GM23338 (cell line): ENCODE results near the gene A1BG. TPM values are rescaled to one million over a fixed set of nuclear protein-coding genes. Genes with fewer than 3 reads are reported as not detected.

Source experiments
- ATAC-seq: fragments of 200-7000 bp; cut with Tn5 transposase; 3 replicates; pipeline ENCODE4 v1.9.1; 2020
- DNase-seq: peaks from one replicate; pipeline ENCODE4 v3.0.0-alpha.2; 2015; ENCODE audit warnings: low spot score
- H2AFZ ChIP-seq: fragments of 200-600 bp; sonication (generic); 2 replicates; pipeline ENCODE4 v1.8.0; 2016; ENCODE audit warnings: antibody characterized with exemption, mild to moderate bottlenecking, moderate library complexity
- H3F3A ChIP-seq: fragments of 200-600 bp; sonication (generic); replicated peaks from 2 replicates; pipeline ENCODE4 v1.8.0; 2017; ENCODE audit warnings: antibody characterized with exemption, mixed run types, low read depth
- H3K27ac ChIP-seq: fragments of 200-600 bp; sonication (generic); 2 replicates; pipeline ENCODE4 v1.6.1; 2016; ENCODE audit warnings: low read depth
- H3K27me3 ChIP-seq: fragments of 200-600 bp; sonication (generic); 2 replicates; pipeline ENCODE4 v1.8.0; 2016; ENCODE audit warnings: mild to moderate bottlenecking, mixed run types, moderate library complexity; ENCODE audit not compliant: insufficient read depth
- H3K36me3 ChIP-seq: fragments of 200-600 bp; sonication (generic); 2 replicates; pipeline ENCODE4 v1.8.0; 2016; ENCODE audit warnings: mild to moderate bottlenecking; ENCODE audit not compliant: insufficient read depth
- H3K4me1 ChIP-seq: fragments of 200-600 bp; sonication (generic); 2 replicates; pipeline ENCODE4 v1.8.0; 2016; ENCODE audit warnings: mild to moderate bottlenecking, moderate library complexity; ENCODE audit not compliant: insufficient read depth
- H3K4me2 ChIP-seq: fragments of 200-600 bp; sonication (generic); 2 replicates; pipeline ENCODE4 v1.7.1; 2017; ENCODE audit warnings: mixed run types
- H3K4me3 ChIP-seq: fragments of 200-600 bp; sonication (generic); 2 replicates; pipeline ENCODE4 v1.6.1; 2016; ENCODE audit warnings: mixed run types
- H3K79me2 ChIP-seq: fragments of 200-600 bp; sonication (generic); replicated peaks from 2 replicates; pipeline ENCODE4 v1.8.0; 2017; ENCODE audit warnings: mild to moderate bottlenecking; ENCODE audit not compliant: insufficient read depth
- H3K9me2 ChIP-seq: fragments of 200-600 bp; sonication (generic); 2 replicates; pipeline ENCODE4 v1.8.0; 2017; ENCODE audit not compliant: insufficient read depth
- H4K20me1 ChIP-seq: fragments of 200-600 bp; sonication (generic); replicated peaks from 2 replicates; pipeline ENCODE4 v1.8.0; 2017; ENCODE audit warnings: mild to moderate bottlenecking; ENCODE audit not compliant: insufficient read depth
- H3K27ac Mint-ChIP-seq: 2 replicates; pipeline ENCODE4 v1.8.0; 2020; ENCODE audit warnings: inconsistent platforms, mild to moderate bottlenecking, moderate library complexity, mixed read lengths
- H3K27me3 Mint-ChIP-seq: 3 replicates; pipeline ENCODE4 v1.8.0; 2022; ENCODE audit warnings: low read depth, mild to moderate bottlenecking, moderate library complexity, mixed read lengths, inconsistent platforms; ENCODE audit not compliant: insufficient read depth, poor library complexity
- H3K36me3 Mint-ChIP-seq: 3 replicates; pipeline ENCODE4 v1.8.0; 2021; ENCODE audit warnings: low read depth, mild to moderate bottlenecking, inconsistent platforms, moderate library complexity, mixed read lengths
- H3K4me1 Mint-ChIP-seq: 3 replicates; pipeline ENCODE4 v1.8.0; 2020; ENCODE audit warnings: mild to moderate bottlenecking, inconsistent platforms, mixed read lengths
- H3K4me3 Mint-ChIP-seq: 3 replicates; pipeline ENCODE4 v1.8.0; 2021; ENCODE audit warnings: moderate library complexity, mild to moderate bottlenecking, inconsistent platforms, mixed read lengths
- H3K9me3 Mint-ChIP-seq: 3 replicates; pipeline ENCODE4 v1.8.0; 2020; ENCODE audit warnings: moderate library complexity, mild to moderate bottlenecking, inconsistent platforms, mixed read lengths
- EZH2phosphoT487 ChIP-seq: fragments of 200-600 bp; sonication (generic); IDR thresholded peaks from one replicate; pipeline ENCODE4 v1.8.1; 2018; ENCODE audit warnings: antibody characterized with exemption; ENCODE audit not compliant: unreplicated experiment
- JUNB ChIP-seq: IDR thresholded peaks from one replicate; pipeline ENCODE4 v1.6.1; 2016; ENCODE audit warnings: antibody characterized with exemption; ENCODE audit not compliant: unreplicated experiment
- NANOG ChIP-seq: IDR thresholded peaks from 2 replicates; pipeline ENCODE4 v1.6.1; 2016; ENCODE audit warnings: antibody characterized with exemption, borderline replicate concordance
- POLR2AphosphoS5 ChIP-seq: IDR thresholded peaks from 2 replicates; pipeline ENCODE4 v1.6.1; 2016; ENCODE audit warnings: antibody characterized with exemption, low read depth
- STAT1 ChIP-seq: IDR thresholded peaks from one replicate; pipeline ENCODE4 v1.6.1; 2016; ENCODE audit warnings: antibody characterized with exemption; ENCODE audit not compliant: unreplicated experiment
- polyA plus RNA-seq: library from polyadenylated mRNA; unstranded; fragments of >200 nt; fragmentation: Nextera tagmentation; extraction: Ambion mirVana; gene quantifications from 2 replicates; pipeline ENCODE4 v1.2.1, GENCODE V29; 2016
- total RNA-seq: library from RNA; depleted of rRNA; stranded (reverse); fragments of >200 nt; shearing (Covaris generic); gene quantifications from 2 replicates; pipeline ENCODE4 v1.2.3, GENCODE V29; 2014
- TF ChIP-seq, protein P1 (sequence below), 2 experiments: fragments of 200-600 bp in 1 of 2; sonication (generic) in 1 of 2; conservative IDR thresholded peaks; 2 replicates each; pipeline versions ENCODE4 v1.5.1 to v1.6.1; 2016 to 2017; ENCODE audit warnings: antibody characterized with exemption in 2 of 2, low read depth in 2 of 2, mild to moderate bottlenecking in 2 of 2, moderate library complexity in 1 of 2
- TF ChIP-seq, protein P2 (sequence below): fragments of 250-450 bp; sonication (Bioruptor Pico); IDR thresholded peaks from 2 replicates; pipeline ENCODE4 v1.5.0; 2020; ENCODE audit warnings: mild to moderate bottlenecking, moderate library complexity
- TF ChIP-seq, protein P3 (sequence below): IDR thresholded peaks from one replicate; pipeline ENCODE4 v1.6.1; 2018; ENCODE audit warnings: antibody characterized with exemption; ENCODE audit not compliant: unreplicated experiment
- TF ChIP-seq, protein P4 (sequence below): IDR thresholded peaks from 2 replicates; pipeline ENCODE4 v1.6.1; 2016; ENCODE audit warnings: antibody characterized with exemption

Gene A1BG
- total and polyA plus RNA-seq, 2 experiments from 2014 or later = 17.7 to 43.5 TPM

DNA sequence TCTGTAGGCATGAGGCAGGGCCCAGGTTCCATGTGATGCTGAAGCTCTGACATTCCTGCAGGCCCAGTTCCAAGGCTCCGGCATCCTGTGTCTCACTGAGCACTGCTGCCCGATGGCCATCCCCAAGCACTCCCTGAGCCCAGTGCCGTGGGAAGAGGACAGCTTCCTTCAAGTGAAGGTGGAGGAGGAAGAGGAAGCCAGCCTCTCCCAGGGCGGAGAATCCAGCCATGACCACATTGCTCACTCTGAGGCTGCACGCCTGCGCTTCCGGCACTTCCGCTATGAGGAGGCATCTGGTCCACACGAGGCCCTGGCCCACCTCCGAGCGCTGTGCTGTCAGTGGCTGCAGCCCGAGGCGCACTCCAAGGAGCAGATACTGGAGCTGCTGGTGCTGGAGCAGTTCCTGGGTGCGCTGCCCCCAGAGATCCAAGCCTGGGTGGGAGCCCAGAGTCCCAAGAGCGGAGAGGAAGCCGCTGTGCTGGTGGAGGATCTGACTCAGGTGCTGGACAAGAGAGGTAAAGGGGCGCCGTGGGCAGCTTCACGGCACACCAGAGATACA lies 18.5 kb downstream of the A1BG start (continued):
- TF ChIP-seq POLR2AphosphoS5 = no peak
- TF ChIP-seq, protein P1, sequence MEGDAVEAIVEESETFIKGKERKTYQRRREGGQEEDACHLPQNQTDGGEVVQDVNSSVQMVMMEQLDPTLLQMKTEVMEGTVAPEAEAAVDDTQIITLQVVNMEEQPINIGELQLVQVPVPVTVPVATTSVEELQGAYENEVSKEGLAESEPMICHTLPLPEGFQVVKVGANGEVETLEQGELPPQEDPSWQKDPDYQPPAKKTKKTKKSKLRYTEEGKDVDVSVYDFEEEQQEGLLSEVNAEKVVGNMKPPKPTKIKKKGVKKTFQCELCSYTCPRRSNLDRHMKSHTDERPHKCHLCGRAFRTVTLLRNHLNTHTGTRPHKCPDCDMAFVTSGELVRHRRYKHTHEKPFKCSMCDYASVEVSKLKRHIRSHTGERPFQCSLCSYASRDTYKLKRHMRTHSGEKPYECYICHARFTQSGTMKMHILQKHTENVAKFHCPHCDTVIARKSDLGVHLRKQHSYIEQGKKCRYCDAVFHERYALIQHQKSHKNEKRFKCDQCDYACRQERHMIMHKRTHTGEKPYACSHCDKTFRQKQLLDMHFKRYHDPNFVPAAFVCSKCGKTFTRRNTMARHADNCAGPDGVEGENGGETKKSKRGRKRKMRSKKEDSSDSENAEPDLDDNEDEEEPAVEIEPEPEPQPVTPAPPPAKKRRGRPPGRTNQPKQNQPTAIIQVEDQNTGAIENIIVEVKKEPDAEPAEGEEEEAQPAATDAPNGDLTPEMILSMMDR (conservative IDR thresholded peaks at IDR 0.05; ENCODE audit: low read depth in 2 of 2) = no peak

DNA sequence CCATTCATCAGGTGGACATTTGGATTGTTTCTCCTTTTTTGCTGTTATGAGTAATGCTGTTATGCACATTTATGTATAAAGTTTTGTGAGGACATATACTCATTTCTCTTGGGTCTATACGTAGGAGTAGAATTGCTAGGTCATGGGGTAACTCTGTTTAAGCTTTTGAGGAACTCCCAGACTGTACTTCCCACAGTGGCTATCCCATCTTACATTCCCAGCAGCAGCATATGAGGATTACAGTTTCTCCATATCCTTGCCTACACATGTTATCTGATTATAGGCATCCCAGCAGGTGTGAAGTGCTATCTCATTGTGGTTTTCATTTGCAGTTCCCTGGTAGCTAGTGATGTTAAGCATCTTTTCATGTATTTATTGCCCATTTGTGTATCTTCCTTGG lies 20.6 kb downstream of the A1BG start:
- no peaks in the 10 kb centered on the region for H3K27me3 ChIP-seq
- H3K4me1 Mint-ChIP-seq = peaks cover 2% of the 10 kb centered on the region; the same call in 1 of the 3 replicates
- H3K79me2 ChIP-seq = no peaks in the 10 kb centered on the region
- ATAC-seq (no peak), DNase-seq (no peak)
- H3K4me1 ChIP-seq = peaks cover 3% of the 10 kb centered on the region; the same call in 1 of the 2 replicates
- H3K9me2 ChIP-seq = no peaks in the 10 kb centered on the region
- H3K36me3 ChIP-seq = no peaks in the 10 kb centered on the region
- H3K27me3 Mint-ChIP-seq = no peaks in the 10 kb centered on the region
- no peaks in the 10 kb centered on the region; the same call in 2 of the 3 replicates for H3K9me3 Mint-ChIP-seq
- H3K4me2 ChIP-seq = no peak overlapping the region
- H3K27ac ChIP-seq = no peak overlapping the region
- H3K36me3 Mint-ChIP-seq = peaks cover 8% of the 10 kb centered on the region
- no peak overlapping the region; the same call in 2 of the 3 replicates for H3K4me3 Mint-ChIP-seq
- H3F3A ChIP-seq = 0 out of 2 replicates have a peak, but pooled peaks cover 9% of the 10 kb centered on the region
- H4K20me1 ChIP-seq = peaks cover 7% of the 10 kb centered on the region; the same call in 1 of the 2 replicates
- no peak overlapping the region for H3K4me3 ChIP-seq
- H3K27ac Mint-ChIP-seq = no peak overlapping the region
- H2AFZ ChIP-seq = no peak overlapping the region
- TF ChIP-seq, protein P2, sequence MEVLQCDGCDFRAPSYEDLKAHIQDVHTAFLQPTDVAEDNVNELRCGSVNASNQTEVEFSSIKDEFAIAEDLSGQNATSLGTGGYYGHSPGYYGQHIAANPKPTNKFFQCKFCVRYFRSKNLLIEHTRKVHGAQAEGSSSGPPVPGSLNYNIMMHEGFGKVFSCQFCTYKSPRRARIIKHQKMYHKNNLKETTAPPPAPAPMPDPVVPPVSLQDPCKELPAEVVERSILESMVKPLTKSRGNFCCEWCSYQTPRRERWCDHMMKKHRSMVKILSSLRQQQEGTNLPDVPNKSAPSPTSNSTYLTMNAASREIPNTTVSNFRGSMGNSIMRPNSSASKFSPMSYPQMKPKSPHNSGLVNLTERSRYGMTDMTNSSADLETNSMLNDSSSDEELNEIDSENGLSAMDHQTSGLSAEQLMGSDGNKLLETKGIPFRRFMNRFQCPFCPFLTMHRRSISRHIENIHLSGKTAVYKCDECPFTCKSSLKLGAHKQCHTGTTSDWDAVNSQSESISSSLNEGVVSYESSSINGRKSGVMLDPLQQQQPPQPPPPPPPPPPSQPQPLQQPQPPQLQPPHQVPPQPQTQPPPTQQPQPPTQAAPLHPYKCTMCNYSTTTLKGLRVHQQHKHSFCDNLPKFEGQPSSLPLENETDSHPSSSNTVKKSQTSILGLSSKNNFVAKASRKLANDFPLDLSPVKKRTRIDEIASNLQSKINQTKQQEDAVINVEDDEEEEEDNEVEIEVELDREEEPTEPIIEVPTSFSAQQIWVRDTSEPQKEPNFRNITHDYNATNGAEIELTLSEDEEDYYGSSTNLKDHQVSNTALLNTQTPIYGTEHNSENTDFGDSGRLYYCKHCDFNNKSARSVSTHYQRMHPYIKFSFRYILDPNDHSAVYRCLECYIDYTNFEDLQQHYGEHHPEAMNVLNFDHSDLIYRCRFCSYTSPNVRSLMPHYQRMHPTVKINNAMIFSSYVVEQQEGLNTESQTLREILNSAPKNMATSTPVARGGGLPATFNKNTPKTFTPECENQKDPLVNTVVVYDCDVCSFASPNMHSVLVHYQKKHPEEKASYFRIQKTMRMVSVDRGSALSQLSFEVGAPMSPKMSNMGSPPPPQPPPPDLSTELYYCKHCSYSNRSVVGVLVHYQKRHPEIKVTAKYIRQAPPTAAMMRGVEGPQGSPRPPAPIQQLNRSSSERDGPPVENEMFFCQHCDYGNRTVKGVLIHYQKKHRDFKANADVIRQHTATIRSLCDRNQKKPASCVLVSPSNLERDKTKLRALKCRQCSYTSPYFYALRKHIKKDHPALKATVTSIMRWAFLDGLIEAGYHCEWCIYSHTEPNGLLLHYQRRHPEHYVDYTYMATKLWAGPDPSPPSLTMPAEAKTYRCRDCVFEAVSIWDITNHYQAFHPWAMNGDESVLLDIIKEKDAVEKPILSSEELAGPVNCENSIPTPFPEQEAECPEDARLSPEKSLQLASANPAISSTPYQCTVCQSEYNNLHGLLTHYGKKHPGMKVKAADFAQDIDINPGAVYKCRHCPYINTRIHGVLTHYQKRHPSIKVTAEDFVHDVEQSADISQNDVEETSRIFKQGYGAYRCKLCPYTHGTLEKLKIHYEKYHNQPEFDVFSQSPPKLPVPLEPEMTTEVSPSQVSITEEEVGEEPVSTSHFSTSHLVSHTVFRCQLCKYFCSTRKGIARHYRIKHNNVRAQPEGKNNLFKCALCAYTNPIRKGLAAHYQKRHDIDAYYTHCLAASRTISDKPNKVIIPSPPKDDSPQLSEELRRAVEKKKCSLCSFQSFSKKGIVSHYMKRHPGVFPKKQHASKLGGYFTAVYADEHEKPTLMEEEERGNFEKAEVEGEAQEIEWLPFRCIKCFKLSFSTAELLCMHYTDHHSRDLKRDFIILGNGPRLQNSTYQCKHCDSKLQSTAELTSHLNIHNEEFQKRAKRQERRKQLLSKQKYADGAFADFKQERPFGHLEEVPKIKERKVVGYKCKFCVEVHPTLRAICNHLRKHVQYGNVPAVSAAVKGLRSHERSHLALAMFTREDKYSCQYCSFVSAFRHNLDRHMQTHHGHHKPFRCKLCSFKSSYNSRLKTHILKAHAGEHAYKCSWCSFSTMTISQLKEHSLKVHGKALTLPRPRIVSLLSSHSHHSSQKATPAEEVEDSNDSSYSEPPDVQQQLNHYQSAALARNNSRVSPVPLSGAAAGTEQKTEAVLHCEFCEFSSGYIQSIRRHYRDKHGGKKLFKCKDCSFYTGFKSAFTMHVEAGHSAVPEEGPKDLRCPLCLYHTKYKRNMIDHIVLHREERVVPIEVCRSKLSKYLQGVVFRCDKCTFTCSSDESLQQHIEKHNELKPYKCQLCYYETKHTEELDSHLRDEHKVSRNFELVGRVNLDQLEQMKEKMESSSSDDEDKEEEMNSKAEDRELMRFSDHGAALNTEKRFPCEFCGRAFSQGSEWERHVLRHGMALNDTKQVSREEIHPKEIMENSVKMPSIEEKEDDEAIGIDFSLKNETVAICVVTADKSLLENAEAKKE (CRISPR knock-in tag) = no peak
- TF ChIP-seq, protein P3, sequence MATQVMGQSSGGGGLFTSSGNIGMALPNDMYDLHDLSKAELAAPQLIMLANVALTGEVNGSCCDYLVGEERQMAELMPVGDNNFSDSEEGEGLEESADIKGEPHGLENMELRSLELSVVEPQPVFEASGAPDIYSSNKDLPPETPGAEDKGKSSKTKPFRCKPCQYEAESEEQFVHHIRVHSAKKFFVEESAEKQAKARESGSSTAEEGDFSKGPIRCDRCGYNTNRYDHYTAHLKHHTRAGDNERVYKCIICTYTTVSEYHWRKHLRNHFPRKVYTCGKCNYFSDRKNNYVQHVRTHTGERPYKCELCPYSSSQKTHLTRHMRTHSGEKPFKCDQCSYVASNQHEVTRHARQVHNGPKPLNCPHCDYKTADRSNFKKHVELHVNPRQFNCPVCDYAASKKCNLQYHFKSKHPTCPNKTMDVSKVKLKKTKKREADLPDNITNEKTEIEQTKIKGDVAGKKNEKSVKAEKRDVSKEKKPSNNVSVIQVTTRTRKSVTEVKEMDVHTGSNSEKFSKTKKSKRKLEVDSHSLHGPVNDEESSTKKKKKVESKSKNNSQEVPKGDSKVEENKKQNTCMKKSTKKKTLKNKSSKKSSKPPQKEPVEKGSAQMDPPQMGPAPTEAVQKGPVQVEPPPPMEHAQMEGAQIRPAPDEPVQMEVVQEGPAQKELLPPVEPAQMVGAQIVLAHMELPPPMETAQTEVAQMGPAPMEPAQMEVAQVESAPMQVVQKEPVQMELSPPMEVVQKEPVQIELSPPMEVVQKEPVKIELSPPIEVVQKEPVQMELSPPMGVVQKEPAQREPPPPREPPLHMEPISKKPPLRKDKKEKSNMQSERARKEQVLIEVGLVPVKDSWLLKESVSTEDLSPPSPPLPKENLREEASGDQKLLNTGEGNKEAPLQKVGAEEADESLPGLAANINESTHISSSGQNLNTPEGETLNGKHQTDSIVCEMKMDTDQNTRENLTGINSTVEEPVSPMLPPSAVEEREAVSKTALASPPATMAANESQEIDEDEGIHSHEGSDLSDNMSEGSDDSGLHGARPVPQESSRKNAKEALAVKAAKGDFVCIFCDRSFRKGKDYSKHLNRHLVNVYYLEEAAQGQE = no peak
- TF ChIP-seq, protein P1 (conservative IDR thresholded peaks at IDR 0.05; ENCODE audit: low read depth in 2 of 2) = no peak
- TF ChIP-seq EZH2phosphoT487 (no peak), NANOG (no peak), JUNB (no peak), POLR2AphosphoS5 (no peak), STAT1 (no peak)
- TF ChIP-seq, protein P4, sequence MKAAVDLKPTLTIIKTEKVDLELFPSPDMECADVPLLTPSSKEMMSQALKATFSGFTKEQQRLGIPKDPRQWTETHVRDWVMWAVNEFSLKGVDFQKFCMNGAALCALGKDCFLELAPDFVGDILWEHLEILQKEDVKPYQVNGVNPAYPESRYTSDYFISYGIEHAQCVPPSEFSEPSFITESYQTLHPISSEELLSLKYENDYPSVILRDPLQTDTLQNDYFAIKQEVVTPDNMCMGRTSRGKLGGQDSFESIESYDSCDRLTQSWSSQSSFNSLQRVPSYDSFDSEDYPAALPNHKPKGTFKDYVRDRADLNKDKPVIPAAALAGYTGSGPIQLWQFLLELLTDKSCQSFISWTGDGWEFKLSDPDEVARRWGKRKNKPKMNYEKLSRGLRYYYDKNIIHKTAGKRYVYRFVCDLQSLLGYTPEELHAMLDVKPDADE = no peak
